Spleen (tissue), 7 donors: ENCODE results near the gene TMEM131L.

Experiments
- POLR2A ChIP-seq, 3 donors: fragments of 450-650 bp; IDR thresholded peaks; one replicate each; pipeline ENCODE4 v1.5.1; 2017; ENCODE audit warnings: antibody characterized with exemption in 3 of 3, mild to moderate bottlenecking in 1 of 3
- POLR2AphosphoS5 ChIP-seq, 3 donors: sonication (generic); formaldehyde crosslinking; IDR thresholded peaks; one replicate each; pipeline ENCODE4 v1.5.1; 2017; ENCODE audit warnings: antibody characterized with exemption in 3 of 3
- TF ChIP-seq, protein P1 (sequence below), 11 experiments: fragments of 200-600 bp in 7 of 11; fragments of 450-650 bp in 4 of 11; sonication (generic) in 4 of 11; IDR thresholded peaks in 8 of 11; conservative IDR thresholded peaks in 3 of 11; 1 replicate in 7 of 11; 2 replicates in 4 of 11; pipeline versions ENCODE4 v1.4.0 to v1.8.0; 2016 to 2021; ENCODE audit warnings: antibody characterized with exemption in 11 of 11, inconsistent platforms in 4 of 11, mild to moderate bottlenecking in 1 of 11
- donor health status: DM: no; HTN: no; CAD: no; lungs with moderate emphysema.
- donor health status: DM: no; HTN: no; CAD: no.
- donor health status: DM: no; HTN: no; CAD: no.

DNA sequence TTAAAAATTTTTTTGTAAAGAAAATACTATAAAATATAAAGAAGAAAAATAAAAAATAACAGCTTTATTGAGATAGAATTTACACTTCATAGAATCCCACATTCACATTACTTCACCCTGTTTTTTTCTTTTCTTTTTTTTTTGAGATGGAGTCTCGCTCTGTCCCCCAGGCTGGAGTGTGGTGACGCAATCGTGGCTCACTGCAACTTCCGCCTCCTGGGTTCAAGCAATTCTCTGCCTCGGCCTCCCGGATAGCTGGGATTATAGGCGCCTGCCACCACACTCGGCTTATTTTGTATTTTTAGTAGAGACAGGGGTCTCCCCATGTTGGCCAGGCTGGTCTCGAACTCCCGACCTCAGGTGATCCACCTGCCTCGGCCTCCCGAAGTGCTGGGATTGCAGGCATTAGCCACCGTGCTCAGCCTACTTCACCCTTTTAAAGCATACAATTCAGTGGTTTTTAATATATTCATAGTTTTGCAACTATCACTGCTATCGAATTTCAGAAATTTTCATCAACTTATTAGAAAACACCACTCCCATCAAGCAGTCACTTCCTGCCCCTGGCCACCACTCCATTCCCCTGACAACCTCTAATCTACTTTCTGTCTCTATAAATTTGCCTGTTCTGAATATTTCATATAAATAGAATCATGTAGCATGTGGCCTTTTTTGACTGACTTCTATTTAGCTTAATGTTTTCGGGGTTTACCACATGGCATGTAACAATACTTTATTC is 48.7 kb downstream of the TMEM131L start:
- TF ChIP-seq, protein P1, sequence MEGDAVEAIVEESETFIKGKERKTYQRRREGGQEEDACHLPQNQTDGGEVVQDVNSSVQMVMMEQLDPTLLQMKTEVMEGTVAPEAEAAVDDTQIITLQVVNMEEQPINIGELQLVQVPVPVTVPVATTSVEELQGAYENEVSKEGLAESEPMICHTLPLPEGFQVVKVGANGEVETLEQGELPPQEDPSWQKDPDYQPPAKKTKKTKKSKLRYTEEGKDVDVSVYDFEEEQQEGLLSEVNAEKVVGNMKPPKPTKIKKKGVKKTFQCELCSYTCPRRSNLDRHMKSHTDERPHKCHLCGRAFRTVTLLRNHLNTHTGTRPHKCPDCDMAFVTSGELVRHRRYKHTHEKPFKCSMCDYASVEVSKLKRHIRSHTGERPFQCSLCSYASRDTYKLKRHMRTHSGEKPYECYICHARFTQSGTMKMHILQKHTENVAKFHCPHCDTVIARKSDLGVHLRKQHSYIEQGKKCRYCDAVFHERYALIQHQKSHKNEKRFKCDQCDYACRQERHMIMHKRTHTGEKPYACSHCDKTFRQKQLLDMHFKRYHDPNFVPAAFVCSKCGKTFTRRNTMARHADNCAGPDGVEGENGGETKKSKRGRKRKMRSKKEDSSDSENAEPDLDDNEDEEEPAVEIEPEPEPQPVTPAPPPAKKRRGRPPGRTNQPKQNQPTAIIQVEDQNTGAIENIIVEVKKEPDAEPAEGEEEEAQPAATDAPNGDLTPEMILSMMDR (IDR thresholded peaks at IDR 0.05 in 8 of 11, conservative IDR thresholded peaks at IDR 0.05 in 3 of 11) = no peak
- TF ChIP-seq POLR2AphosphoS5 (IDR thresholded peaks at IDR 0.05) (no peak), POLR2A (IDR thresholded peaks at IDR 0.05) (no peak)
